H9 (cell line): ENCODE data around the gene ALG12. TPM values are rescaled to one million over a fixed set of nuclear protein-coding genes. Genes with fewer than 3 reads are reported as not detected.
A peak's percentile ranks its signal among the peaks of the same experiment; 100 is the strongest.

Experiments used
- DNase-seq: peaks from one replicate; pipeline ENCODE4 v3.0.0-alpha.2; 2017
- H2AFZ ChIP-seq: one replicate; pipeline ENCODE4 v1.6.1; 2013; ENCODE audit warnings: mild to moderate bottlenecking, low read length, control low read depth, moderate library complexity
- H2AK5ac ChIP-seq: 2 replicates; pipeline ENCODE4 v1.6.1; 2013; ENCODE audit warnings: low read length, control low read depth, mixed read lengths; ENCODE audit not compliant: insufficient read length
- H2BK120ac ChIP-seq: one replicate; pipeline ENCODE4 v1.6.1; 2013; ENCODE audit warnings: low read depth, mild to moderate bottlenecking, low read length, control low read depth, inconsistent platforms; ENCODE audit not compliant: poor library complexity, severe bottlenecking
- H2BK12ac ChIP-seq: 2 replicates; pipeline ENCODE4 v1.6.1; 2013; ENCODE audit warnings: low read length, control low read depth, mixed read lengths, low read depth; ENCODE audit not compliant: insufficient read length
- H2BK15ac ChIP-seq: 2 replicates; pipeline ENCODE4 v1.6.1; 2013; ENCODE audit warnings: low read depth, low read length, control low read depth
- H2BK20ac ChIP-seq: one replicate; pipeline ENCODE4 v1.6.1; 2013; ENCODE audit warnings: low read depth, mild to moderate bottlenecking, low read length, control low read depth, inconsistent platforms; ENCODE audit not compliant: poor library complexity, severe bottlenecking
- H2BK5ac ChIP-seq: 2 replicates; pipeline ENCODE4 v1.6.1; 2013; ENCODE audit warnings: low read length, control low read depth, mixed read lengths; ENCODE audit not compliant: insufficient read length
- H3K14ac ChIP-seq: 2 replicates; pipeline ENCODE4 v1.6.1; 2013; ENCODE audit warnings: low read length, control low read depth; ENCODE audit not compliant: insufficient read depth
- H3K18ac ChIP-seq: 2 replicates; pipeline ENCODE4 v1.6.1; 2013; ENCODE audit warnings: low read depth, mild to moderate bottlenecking, mixed read lengths, low read length, control low read depth; ENCODE audit not compliant: insufficient read length
- H3K23ac ChIP-seq: 2 replicates; pipeline ENCODE4 v1.6.1; 2013; ENCODE audit warnings: low read length, control low read depth, mixed read lengths, low read depth; ENCODE audit not compliant: insufficient read length
- H3K23me2 ChIP-seq: 2 replicates; pipeline ENCODE4 v1.6.1; 2013; ENCODE audit warnings: low read depth, mild to moderate bottlenecking, mixed read lengths, low read length, control low read depth; ENCODE audit not compliant: insufficient read length, poor library complexity, severe bottlenecking
- H3K27ac ChIP-seq: 2 replicates; pipeline ENCODE4 v1.5.1; 2013; ENCODE audit warnings: low read length, control low read depth, mixed read lengths, low read depth; ENCODE audit not compliant: insufficient read length
- H3K27me3 ChIP-seq: 2 replicates; pipeline ENCODE4 v1.6.1; 2013; ENCODE audit warnings: low read length, control low read depth, inconsistent platforms; ENCODE audit not compliant: insufficient read depth
- H3K4ac ChIP-seq: 2 replicates; pipeline ENCODE4 v1.6.1; 2013; ENCODE audit warnings: low read depth, mild to moderate bottlenecking, control low read depth, inconsistent platforms, low read length, moderate library complexity
- H3K4me1 ChIP-seq: 2 replicates; pipeline ENCODE4 v1.6.1; 2013; ENCODE audit warnings: low read length, control low read depth, inconsistent platforms; ENCODE audit not compliant: insufficient read depth
- H3K4me2 ChIP-seq: 2 replicates; pipeline ENCODE4 v1.6.1; 2013; ENCODE audit warnings: low read length, control low read depth, mixed read lengths; ENCODE audit not compliant: insufficient read length, insufficient read depth
- H3K56ac ChIP-seq: 2 replicates; pipeline ENCODE4 v1.6.1; 2013; ENCODE audit warnings: low read depth, mild to moderate bottlenecking, mixed read lengths, low read length, control low read depth; ENCODE audit not compliant: insufficient read length
- H3K79me1 ChIP-seq: 2 replicates; pipeline ENCODE4 v1.6.1; 2013; ENCODE audit warnings: low read depth, mild to moderate bottlenecking, moderate library complexity, low read length, control low read depth, inconsistent platforms; ENCODE audit not compliant: insufficient read depth, poor library complexity, severe bottlenecking
- H3K79me2 ChIP-seq: 2 replicates; pipeline ENCODE4 v1.6.1; 2013; ENCODE audit warnings: low read length, control low read depth, inconsistent platforms; ENCODE audit not compliant: insufficient read depth
- H3K9ac ChIP-seq: 2 replicates; pipeline ENCODE4 v1.6.1; 2013; ENCODE audit warnings: low read length, control low read depth, mixed read lengths; ENCODE audit not compliant: insufficient read length; ENCODE audit errors: extremely low read depth
- H3K9me3 ChIP-seq: one replicate; pipeline ENCODE4 v1.6.1; 2013; ENCODE audit warnings: low read depth, low read length, inconsistent platforms; ENCODE audit not compliant: control insufficient read depth
- H3T11ph ChIP-seq: one replicate; pipeline ENCODE4 v1.6.1; 2013; ENCODE audit warnings: mild to moderate bottlenecking, low read length, control low read depth, inconsistent platforms
- H4K20me1 ChIP-seq: one replicate; pipeline ENCODE4 v1.6.1; 2013; ENCODE audit not compliant: control insufficient read depth, insufficient read length, insufficient read depth
- H4K5ac ChIP-seq: 2 replicates; pipeline ENCODE4 v1.6.1; 2013; ENCODE audit warnings: low read depth, mild to moderate bottlenecking, mixed read lengths, low read length, control low read depth; ENCODE audit not compliant: insufficient read length
- H4K8ac ChIP-seq: replicated peaks from 2 replicates; pipeline ENCODE4 v1.6.1; 2013; ENCODE audit warnings: low read length, control low read depth, mixed read lengths, low read depth; ENCODE audit not compliant: insufficient read length
- H4K91ac ChIP-seq: 2 replicates; pipeline ENCODE4 v1.6.1; 2013; ENCODE audit warnings: low read depth, mild to moderate bottlenecking, moderate library complexity, mixed read lengths, low read length, control low read depth; ENCODE audit not compliant: insufficient read length
- H3K27ac Mint-ChIP-seq, 3 experiments: 2 replicates in 2 of 3; 3 replicates in 1 of 3; pipeline ENCODE4 v1.8.0; 2020 to 2021; ENCODE audit warnings: mixed read lengths in 3 of 3, mild to moderate bottlenecking in 1 of 3, moderate library complexity in 1 of 3
- H3K27me3 Mint-ChIP-seq: 2 replicates; pipeline ENCODE4 v1.8.0; 2021; ENCODE audit warnings: low read depth, mild to moderate bottlenecking, moderate library complexity, mixed read lengths
- H3K36me3 Mint-ChIP-seq, 3 experiments: 2 replicates in 2 of 3; 3 replicates in 1 of 3; pipeline ENCODE4 v1.8.0; 2020 to 2021; ENCODE audit warnings: low read depth in 3 of 3, mixed read lengths in 3 of 3; ENCODE audit not compliant: insufficient read depth in 1 of 3
- H3K4me1 Mint-ChIP-seq, 2 experiments: 2 replicates each; pipeline ENCODE4 v1.8.0; 2020; ENCODE audit warnings: mixed read lengths in 2 of 2
- H3K4me3 Mint-ChIP-seq, 2 experiments: 2 replicates in 1 of 2; 3 replicates in 1 of 2; pipeline ENCODE4 v1.8.0; 2020 to 2021; ENCODE audit warnings: mild to moderate bottlenecking in 2 of 2, mixed read lengths in 2 of 2, moderate library complexity in 1 of 2
- H3K9me3 Mint-ChIP-seq, 2 experiments: 2 replicates in 1 of 2; 3 replicates in 1 of 2; pipeline ENCODE4 v1.8.0; 2020; ENCODE audit warnings: mild to moderate bottlenecking in 2 of 2, mixed read lengths in 2 of 2, moderate library complexity in 1 of 2
- WGBS: extraction: QIAGEN DNeasy Blood & Tissue Kit; methylation state at CpG from one replicate; pipeline ENCODE4 v1.1.7; 2013; ENCODE audit warnings: missing lambda C conversion rate, low lambda C conversion rate, mixed read lengths; ENCODE audit not compliant: insufficient read length; ENCODE audit errors: extremely low coverage; 5-methylcytosine and 5-hydroxymethylcytosine counted together
- total RNA-seq: library from RNA; stranded (reverse); gene quantifications from 2 replicates; pipeline ENCODE4 v1.2.1, GENCODE V29; 2021
- TF ChIP-seq, protein P1 (sequence below): fragments of 200-600 bp; sonication (generic); conservative IDR thresholded peaks from 3 replicates; pipeline ENCODE4 v1.8.0; 2021; ENCODE audit warnings: antibody characterized with exemption, mild to moderate bottlenecking

ALG12 gene
- total RNA-seq, 1 experiment from 2014 or later, result 19.2 TPM

GRCh38 chr22:49961005-49961600 lies 42.9 kb upstream of the ALG12 start:
- no peaks in the 10 kb centered on the region for H3K9me3 Mint-ChIP-seq
- no peak overlapping the region for H3K56ac ChIP-seq

More at GRCh38 chr22:49961005-49961600, 42.9 kb upstream of the ALG12 start:
- H2AK5ac ChIP-seq, result no peak overlapping the region
- peaks cover 6% of the 10 kb centered on the region for H3K79me1 ChIP-seq
- H4K91ac ChIP-seq, result no peak overlapping the region
- peaks cover 3% of the 10 kb centered on the region; the same call in 1 of the 2 replicates for H3K79me2 ChIP-seq
- H2AFZ ChIP-seq, result no peak overlapping the region
- no peak overlapping the region for H3K4ac ChIP-seq
- H3K27me3 ChIP-seq, result no peaks in the 10 kb centered on the region
- H4K5ac ChIP-seq, result no peak overlapping the region
- no peak overlapping the region for H2BK120ac ChIP-seq
- no peak overlapping the region for H3K27ac Mint-ChIP-seq
- H3K27me3 Mint-ChIP-seq, result peaks cover 4% of the 10 kb centered on the region
- H3K23me2 ChIP-seq, result no peaks in the 10 kb centered on the region
- peaks cover 8 to 17% (median 14%) of the 10 kb centered on the region in 3 experiments; a peak in 6 of 7 replicates for H3K36me3 Mint-ChIP-seq
- H3K9me3 ChIP-seq, result no peaks in the 10 kb centered on the region
- no peak overlapping the region for H2BK15ac ChIP-seq
- H3K4me3 Mint-ChIP-seq, result peak overlapping the region; percentile 84 to 88
- TF ChIP-seq, protein P1, sequence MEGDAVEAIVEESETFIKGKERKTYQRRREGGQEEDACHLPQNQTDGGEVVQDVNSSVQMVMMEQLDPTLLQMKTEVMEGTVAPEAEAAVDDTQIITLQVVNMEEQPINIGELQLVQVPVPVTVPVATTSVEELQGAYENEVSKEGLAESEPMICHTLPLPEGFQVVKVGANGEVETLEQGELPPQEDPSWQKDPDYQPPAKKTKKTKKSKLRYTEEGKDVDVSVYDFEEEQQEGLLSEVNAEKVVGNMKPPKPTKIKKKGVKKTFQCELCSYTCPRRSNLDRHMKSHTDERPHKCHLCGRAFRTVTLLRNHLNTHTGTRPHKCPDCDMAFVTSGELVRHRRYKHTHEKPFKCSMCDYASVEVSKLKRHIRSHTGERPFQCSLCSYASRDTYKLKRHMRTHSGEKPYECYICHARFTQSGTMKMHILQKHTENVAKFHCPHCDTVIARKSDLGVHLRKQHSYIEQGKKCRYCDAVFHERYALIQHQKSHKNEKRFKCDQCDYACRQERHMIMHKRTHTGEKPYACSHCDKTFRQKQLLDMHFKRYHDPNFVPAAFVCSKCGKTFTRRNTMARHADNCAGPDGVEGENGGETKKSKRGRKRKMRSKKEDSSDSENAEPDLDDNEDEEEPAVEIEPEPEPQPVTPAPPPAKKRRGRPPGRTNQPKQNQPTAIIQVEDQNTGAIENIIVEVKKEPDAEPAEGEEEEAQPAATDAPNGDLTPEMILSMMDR, result no peak
- no peak overlapping the region for H3K27ac ChIP-seq
- no peak overlapping the region for H3K23ac ChIP-seq
- DNase-seq, result no peak
- WGBS, result no CpG with 5 or more reads among the region's 84 CpGs
- H4K8ac ChIP-seq, result no peak overlapping the region
- H2BK5ac ChIP-seq, result no peak overlapping the region
- H3K9ac ChIP-seq, result peak overlapping the region; percentile 77
- H2BK12ac ChIP-seq, result no peak overlapping the region
- peak overlapping the region; percentile 74; the same call in 1 of the 2 replicates for H3K14ac ChIP-seq
- no peaks in the 10 kb centered on the region for H3K4me1 ChIP-seq
- no peaks in the 10 kb centered on the region for H4K20me1 ChIP-seq
- no peak overlapping the region for H2BK20ac ChIP-seq
- peak overlapping the region; percentile 37 for H3K18ac ChIP-seq
- H3T11ph ChIP-seq, result no peak overlapping the region
- peak overlapping the region; percentile 54 for H3K4me2 ChIP-seq
- H3K4me1 Mint-ChIP-seq, result peaks cover 2 to 10% of the 10 kb centered on the region in 2 experiments; a peak in 2 of 4 replicates
